HUES6 (cell line): ENCODE data around the gene PPIL6.

Experiments
- H3K27ac ChIP-seq: 2 replicates; pipeline ENCODE4 v1.7.0; 2013; ENCODE audit warnings: low read depth, mild to moderate bottlenecking, low read length, inconsistent platforms
- H3K27me3 ChIP-seq: 2 replicates; pipeline ENCODE4 v1.6.1; 2013; ENCODE audit warnings: low read length; ENCODE audit not compliant: control insufficient read depth, insufficient read depth
- H3K36me3 ChIP-seq: 2 replicates; pipeline ENCODE4 v1.6.1; 2013; ENCODE audit warnings: low read length; ENCODE audit not compliant: control insufficient read depth, insufficient read depth
- H3K4me1 ChIP-seq: 2 replicates; pipeline ENCODE4 v1.6.1; 2013; ENCODE audit warnings: low read length; ENCODE audit not compliant: control insufficient read depth, insufficient read depth
- H3K4me3 ChIP-seq: 2 replicates; pipeline ENCODE4 v1.5.1; 2013; ENCODE audit warnings: low read depth, low read length
- H3K9ac ChIP-seq: one replicate; pipeline ENCODE4 v1.6.1; 2013; ENCODE audit warnings: mild to moderate bottlenecking, low read length
- H3K9me3 ChIP-seq: 2 replicates; pipeline ENCODE4 v1.6.1; 2013; ENCODE audit warnings: low read depth, low read length; ENCODE audit not compliant: control insufficient read depth, insufficient read depth

The PPIL6 gene

GRCh38 chr6:109429496-109429895, 10.9 kb downstream of the PPIL6 start:
- Histone ChIP-seq H3K27me3 (no peaks in the 10 kb centered on the region), H3K9me3 (no peaks in the 10 kb centered on the region), H3K36me3 (no peaks in the 10 kb centered on the region), H3K9ac (no peak overlapping the region), H3K4me1 (no peaks in the 10 kb centered on the region), H3K4me3 (no peak overlapping the region), H3K27ac (no peak overlapping the region)

- no peak overlapping the region for H3K27ac ChIP-seq
- no peak overlapping the region for H3K9ac ChIP-seq
- H3K4me3 ChIP-seq, result no peak overlapping the region
- no peaks in the 10 kb centered on the region for H3K4me1 ChIP-seq
- H3K36me3 ChIP-seq, result no peaks in the 10 kb centered on the region
- no peaks in the 10 kb centered on the region for H3K27me3 ChIP-seq
- H3K9me3 ChIP-seq, result no peaks in the 10 kb centered on the region
These were observed 11.4 kb downstream of the PPIL6 start for GRCh38 chr6:109428889-109429477.

- no peaks in the 10 kb centered on the region for H3K27me3 ChIP-seq
- H3K27ac ChIP-seq, result no peak overlapping the region
- no peaks in the 10 kb centered on the region for H3K36me3 ChIP-seq
- no peaks in the 10 kb centered on the region for H3K9me3 ChIP-seq
- no peak overlapping the region for H3K4me3 ChIP-seq
- H3K4me1 ChIP-seq, result no peaks in the 10 kb centered on the region
- no peak overlapping the region for H3K9ac ChIP-seq
These were observed 15.5 kb downstream of the PPIL6 start for GRCh38 chr6:109424946-109425345.

GRCh38 chr6:109421184-109421583, 19.2 kb downstream of the PPIL6 start:
- H3K27me3 ChIP-seq, result no peaks in the 10 kb centered on the region
- H3K9ac ChIP-seq, result no peak overlapping the region
- no peaks in the 10 kb centered on the region for H3K36me3 ChIP-seq
- no peak overlapping the region for H3K27ac ChIP-seq
- no peak overlapping the region for H3K4me3 ChIP-seq
- H3K9me3 ChIP-seq, result no peaks in the 10 kb centered on the region
- no peaks in the 10 kb centered on the region for H3K4me1 ChIP-seq

- H3K27ac ChIP-seq, result no peak overlapping the region
- H3K4me3 ChIP-seq, result no peak overlapping the region
- no peaks in the 10 kb centered on the region for H3K4me1 ChIP-seq
- no peaks in the 10 kb centered on the region for H3K9me3 ChIP-seq
- H3K36me3 ChIP-seq, result no peaks in the 10 kb centered on the region
- no peak overlapping the region for H3K9ac ChIP-seq
- no peaks in the 10 kb centered on the region for H3K27me3 ChIP-seq
These were observed 19.7 kb downstream of the PPIL6 start for GRCh38 chr6:109420751-109421150.

GRCh38 chr6:109417646-109418045, 22.8 kb downstream of the PPIL6 start:
- H3K9me3 ChIP-seq, result no peaks in the 10 kb centered on the region
- H3K27me3 ChIP-seq, result no peaks in the 10 kb centered on the region
- no peaks in the 10 kb centered on the region for H3K36me3 ChIP-seq
- no peak overlapping the region for H3K27ac ChIP-seq
- H3K4me3 ChIP-seq, result no peak overlapping the region
- H3K4me1 ChIP-seq, result no peaks in the 10 kb centered on the region
- H3K9ac ChIP-seq, result no peak overlapping the region

- Histone ChIP-seq H3K4me1 (no peaks in the 10 kb centered on the region), H3K27ac (no peak overlapping the region), H3K4me3 (no peak overlapping the region), H3K36me3 (no peaks in the 10 kb centered on the region), H3K27me3 (no peaks in the 10 kb centered on the region), H3K9ac (no peak overlapping the region), H3K9me3 (no peaks in the 10 kb centered on the region)
These were observed 29.4 kb downstream of the PPIL6 start for GRCh38 chr6:109411034-109411433.

- Histone ChIP-seq H3K4me1 (no peaks in the 10 kb centered on the region), H3K27me3 (no peaks in the 10 kb centered on the region), H3K36me3 (no peaks in the 10 kb centered on the region), H3K27ac (no peak overlapping the region), H3K9me3 (no peaks in the 10 kb centered on the region), H3K4me3 (no peak overlapping the region), H3K9ac (no peak overlapping the region)
These were observed 34.2 kb downstream of the PPIL6 start for GRCh38 chr6:109406196-109406595.

GRCh38 chr6:109397020-109397419, 43.4 kb downstream of the PPIL6 start:
- H3K4me1 ChIP-seq, result no peaks in the 10 kb centered on the region
- H3K9me3 ChIP-seq, result no peaks in the 10 kb centered on the region
- no peaks in the 10 kb centered on the region for H3K27me3 ChIP-seq
- H3K4me3 ChIP-seq, result no peak overlapping the region
- no peak overlapping the region for H3K27ac ChIP-seq
- no peaks in the 10 kb centered on the region for H3K36me3 ChIP-seq
- no peak overlapping the region for H3K9ac ChIP-seq

- no peaks in the 10 kb centered on the region for H3K36me3 ChIP-seq
- H3K9ac ChIP-seq, result no peak overlapping the region
These were observed 44.2 kb downstream of the PPIL6 start for GRCh38 chr6:109396046-109396718.

GRCh38 chr6:109393886-109394281, 46.5 kb downstream of the PPIL6 start:
- H3K36me3 ChIP-seq, result no peaks in the 10 kb centered on the region
- no peaks in the 10 kb centered on the region for H3K4me1 ChIP-seq
- no peak overlapping the region for H3K9ac ChIP-seq
- no peaks in the 10 kb centered on the region for H3K9me3 ChIP-seq
- no peaks in the 10 kb centered on the region for H3K27me3 ChIP-seq
- no peak overlapping the region for H3K4me3 ChIP-seq
- no peak overlapping the region for H3K27ac ChIP-seq

More at GRCh38 chr6:109396046-109396718, 44.2 kb downstream of the PPIL6 start:
- no peaks in the 10 kb centered on the region for H3K4me1 ChIP-seq
- H3K9me3 ChIP-seq, result no peaks in the 10 kb centered on the region
- no peak overlapping the region for H3K27ac ChIP-seq
- no peak overlapping the region for H3K4me3 ChIP-seq
- no peaks in the 10 kb centered on the region for H3K27me3 ChIP-seq
